HCT116 (cell line): Measurements from ENCODE around the gene DNM1L. TPM values are rescaled to one million over a fixed set of nuclear protein-coding genes. Genes with fewer than 3 reads are reported as not detected.

ENCODE experiments used
- ATAC-seq: fragments of 200-7000 bp; cut with Tn5 transposase; 2 replicates; pipeline ENCODE4 v1.9.1; 2020; ENCODE audit warnings: mild to moderate bottlenecking, moderate library complexity
- BruUV-seq: library from RNA; stranded (reverse); fragments of 400-500 nt; replicated peaks from 2 replicates; lab custom pipeline; 2021; lab: Mats Ljungman, UMichigan
- CTCF ChIA-PET: fragments of 300-600 bp; sonication (Branson Sonifier 250); formaldehyde crosslinking; loops from one replicate; lab custom pipeline; 2021; ENCODE audit warnings: antibody characterized with exemption; lab: Charles Lee
- POLR2A ChIA-PET: fragments of 300-600, 350-600 bp; sonication (Branson Sonifier 250); formaldehyde crosslinking; loops from one replicate; lab custom pipeline; 2021; ENCODE audit warnings: antibody characterized with exemption; lab: Charles Lee
- RAD21 ChIA-PET, 2 experiments: fragments of 300-600 bp; sonication (Branson Sonifier 250); formaldehyde crosslinking; loops; one replicate each; lab custom pipeline; 2023; ENCODE audit warnings: low total read pairs in 2 of 2; ENCODE audit not compliant: uncharacterized antibody in 2 of 2, unreplicated experiment in 2 of 2, low non-redundant PET in 1 of 2; lab: Charles Lee
- DNase-seq: peaks from one replicate; pipeline ENCODE4 v3.0.0-alpha.2; 2010; ENCODE audit warnings: low read depth, low spot score
- H2AFZ ChIP-seq: fragments of 200-600 bp; shearing (Covaris generic), sonication (generic); 2 replicates; pipeline ENCODE4 v1.6.1; 2017; ENCODE audit warnings: low read depth, mixed run types, mixed read lengths, antibody characterized with exemption, low read length; ENCODE audit not compliant: poor library complexity, severe bottlenecking
- H3K27ac ChIP-seq: 2 replicates; pipeline ENCODE4 v1.5.1; 2012; ENCODE audit warnings: low read depth, low read length
- H3K27me3 ChIP-seq: fragments of 200-600 bp; sonication (generic); 2 replicates; pipeline ENCODE4 v1.6.1; 2016; ENCODE audit warnings: mixed run types, low read length, mixed read lengths; ENCODE audit not compliant: insufficient read depth
- H3K36me3 ChIP-seq, 2 experiments: fragments of 200-500 bp in 1 of 2; fragments of 200-600 bp in 1 of 2; sonication (Bioruptor generic) in 1 of 2; sonication (generic) in 1 of 2; 2 replicates each; pipeline versions ENCODE4 v1.5.1 to v1.6.1; 2014 to 2016; ENCODE audit warnings: low read length in 2 of 2, inconsistent platforms in 1 of 2, mixed read lengths in 1 of 2, mixed run types in 1 of 2; ENCODE audit not compliant: insufficient read depth in 2 of 2, control insufficient read depth in 1 of 2
- H3K4me1 ChIP-seq, 2 experiments: fragments of 200-600 bp in 1 of 2; sonication (generic) in 1 of 2; 2 replicates each; pipeline versions ENCODE4 v1.5.1 to v1.6.1; 2012 to 2017; ENCODE audit warnings: low read length in 2 of 2, inconsistent platforms in 1 of 2, mild to moderate bottlenecking in 1 of 2, mixed read lengths in 1 of 2, mixed run types in 1 of 2, moderate library complexity in 1 of 2; ENCODE audit not compliant: insufficient read depth in 2 of 2, control insufficient read depth in 1 of 2
- H3K4me2 ChIP-seq: fragments of 200-600 bp; sonication (generic); 2 replicates; pipeline ENCODE4 v1.6.1; 2017; ENCODE audit warnings: mixed run types, low read length, mixed read lengths
- H3K4me3 ChIP-seq, 2 experiments: fragments of 200-600 bp in 1 of 2; sonication (generic) in 1 of 2; replicated peaks in 1 of 2; 2 replicates each; pipeline ENCODE4 v1.5.1; 2011 to 2016; ENCODE audit warnings: low read length in 2 of 2, control low read depth in 1 of 2, low read depth in 1 of 2, mild to moderate bottlenecking in 1 of 2, mixed read lengths in 1 of 2, mixed run types in 1 of 2
- H3K79me2 ChIP-seq: fragments of 200-600 bp; sonication (generic); 2 replicates; pipeline ENCODE4 v1.6.1; 2017; ENCODE audit warnings: mild to moderate bottlenecking, mixed run types, low read length, moderate library complexity, mixed read lengths; ENCODE audit not compliant: insufficient read depth
- H3K9ac ChIP-seq: fragments of 200-600 bp; sonication (generic); 2 replicates; pipeline ENCODE4 v1.6.1; 2016; ENCODE audit warnings: low read length, mixed read lengths
- H3K9me2 ChIP-seq: fragments of 200-600 bp; sonication (generic), shearing (Covaris generic); 2 replicates; pipeline ENCODE4 v1.6.1; 2017; ENCODE audit warnings: mixed run types, mild to moderate bottlenecking, moderate library complexity; ENCODE audit not compliant: insufficient read depth
- H3K9me3 ChIP-seq, 2 experiments: fragments of 200-500 bp in 1 of 2; fragments of 200-600 bp in 1 of 2; sonication (Bioruptor generic) in 1 of 2; sonication (generic) in 1 of 2; 2 replicates each; pipeline ENCODE4 v1.6.1; 2014 to 2017; ENCODE audit warnings: low read length in 2 of 2, mixed read lengths in 2 of 2, inconsistent platforms in 1 of 2, low read depth in 1 of 2, mild to moderate bottlenecking in 1 of 2, mixed run types in 1 of 2, moderate library complexity in 1 of 2; ENCODE audit not compliant: control insufficient read depth in 1 of 2, insufficient read depth in 1 of 2
- H4K20me1 ChIP-seq: fragments of 200-600 bp; sonication (generic), shearing (Covaris generic); 2 replicates; pipeline ENCODE4 v1.6.1; 2017; ENCODE audit warnings: mixed run types, mild to moderate bottlenecking, moderate library complexity; ENCODE audit not compliant: insufficient read depth
- ATF3 ChIP-seq: IDR thresholded peaks from 2 replicates; pipeline ENCODE4 v1.6.1; 2012
- CBX3 ChIP-seq: IDR thresholded peaks from 2 replicates; pipeline ENCODE4 v1.6.1; 2012; ENCODE audit warnings: low read depth
- CTCF ChIP-seq, 3 experiments: fragments of 200-600 bp in 1 of 3; sonication (generic) in 1 of 3; IDR thresholded peaks in 2 of 3; conservative IDR thresholded peaks in 1 of 3; 2 replicates each; pipeline ENCODE4 v1.5.1; 2012 to 2017; ENCODE audit warnings: low read depth in 2 of 3, low read length in 2 of 3, antibody characterized with exemption in 1 of 3, borderline replicate concordance in 1 of 3, control low read depth in 1 of 3, mild to moderate bottlenecking in 1 of 3, mixed read lengths in 1 of 3, mixed run types in 1 of 3, moderate library complexity in 1 of 3; ENCODE audit not compliant: insufficient read depth in 1 of 3
- EGR1 ChIP-seq: IDR thresholded peaks from 2 replicates; pipeline ENCODE4 v1.6.1; 2012; ENCODE audit warnings: low read depth
- EZH2phosphoT487 ChIP-seq: fragments of 200-600 bp; IDR thresholded peaks from 2 replicates; pipeline ENCODE4 v1.6.1; 2018; ENCODE audit warnings: antibody characterized with exemption, borderline replicate concordance
- FOSL1 ChIP-seq: IDR thresholded peaks from 2 replicates; pipeline ENCODE4 v1.6.1; 2012; ENCODE audit warnings: low read depth
- MAX ChIP-seq: IDR thresholded peaks from 2 replicates; pipeline ENCODE4 v1.6.1; 2012
- POLR2AphosphoS5 ChIP-seq: IDR thresholded peaks from 2 replicates; pipeline ENCODE4 v1.6.1; 2011; ENCODE audit warnings: mild to moderate bottlenecking, low read depth, low read length, moderate library complexity
- RAD21 ChIP-seq: IDR thresholded peaks from 2 replicates; pipeline ENCODE4 v1.6.1; 2012; ENCODE audit warnings: low read depth, mild to moderate bottlenecking
- REST ChIP-seq: IDR thresholded peaks from 2 replicates; pipeline ENCODE4 v1.6.1; 2012; ENCODE audit warnings: low read depth
- SIN3A ChIP-seq: IDR thresholded peaks from 2 replicates; pipeline ENCODE4 v1.6.1; 2012; ENCODE audit warnings: low read depth
- SP1 ChIP-seq: IDR thresholded peaks from 2 replicates; pipeline ENCODE4 v1.6.1; 2012; ENCODE audit warnings: low read depth
- SRF ChIP-seq: IDR thresholded peaks from 2 replicates; pipeline ENCODE4 v1.6.1; 2012; ENCODE audit warnings: low read depth
- TCF7L2 ChIP-seq: IDR thresholded peaks from 2 replicates; pipeline ENCODE4 v1.7.0; 2011; ENCODE audit warnings: borderline replicate concordance, inconsistent platforms; ENCODE audit not compliant: insufficient read depth, insufficient read length; ENCODE audit errors: extremely low read depth
- YY1 ChIP-seq: IDR thresholded peaks from 2 replicates; pipeline ENCODE4 v1.6.1; 2011; ENCODE audit warnings: low read length, low read depth, moderate library complexity, mild to moderate bottlenecking; ENCODE audit not compliant: insufficient replicate concordance; ENCODE audit errors: extremely low read depth
- ZBTB33 ChIP-seq: IDR thresholded peaks from 2 replicates; pipeline ENCODE4 v1.6.1; 2011; ENCODE audit warnings: mild to moderate bottlenecking, low read length, moderate library complexity; ENCODE audit not compliant: insufficient replicate concordance; ENCODE audit errors: extremely low read depth
- ZFX ChIP-seq: fragments of 450-650 bp; IDR thresholded peaks from 2 replicates; pipeline ENCODE4 v1.6.1; 2017
- intact Hi-C: fragments of 100-400 bp; cut with micrococcal nuclease; formaldehyde crosslinking; loops from 2 replicates; pipeline ENCODE4 v1.10.0; 2022
- total RNA-seq: library from RNA; stranded (reverse); gene quantifications from one replicate; pipeline ENCODE4 v1.2.1, GENCODE V29; 2021; ENCODE audit not compliant: unreplicated experiment

Gene DNM1L
- total RNA-seq, 1 experiment from 2014 or later: 69.7 TPM

GRCh38 chr12:32761716-32762115 is 82.6 kb downstream of the DNM1L start:
- ChIA-PET CTCF (no interaction called here), POLR2A (no interaction called here), RAD21 (no interaction called here)
- no peaks in the 10 kb centered on the region for H3K9me2 ChIP-seq
- H3K27ac ChIP-seq: no peak overlapping the region
- no peak overlapping the region for H3K4me3 ChIP-seq
- no TSS peak for BruUV-seq
- H3K36me3 ChIP-seq: no peaks in the 10 kb centered on the region
- H2AFZ ChIP-seq: no peak overlapping the region
- intact Hi-C loops: no loop called here
- H3K4me1 ChIP-seq: no peaks in the 10 kb centered on the region
- TF ChIP-seq YY1 (no peak), ZFX (no peak), EGR1 (no peak), ZBTB33 (no peak), REST (no peak), TCF7L2 (no peak), SRF (no peak), FOSL1 (no peak), EZH2phosphoT487 (no peak), CTCF (IDR thresholded peaks at IDR 0.05 in 2 of 3, conservative IDR thresholded peaks at IDR 0.05 in 1 of 3; ENCODE audit: borderline replicate concordance in 1 of 3, insufficient read depth in 1 of 3, low read depth in 2 of 3, low read length in 2 of 3) (no peak), SP1 (no peak), ATF3 (no peak), POLR2AphosphoS5 (no peak), RAD21 (no peak), CBX3 (no peak), MAX (no peak), SIN3A (no peak)
- H4K20me1 ChIP-seq: no peaks in the 10 kb centered on the region
- H3K4me2 ChIP-seq: no peak overlapping the region
- no peaks in the 10 kb centered on the region for H3K9me3 ChIP-seq
- ATAC-seq (no peak), DNase-seq (no peak)
- no peaks in the 10 kb centered on the region for H3K79me2 ChIP-seq
- no peak overlapping the region for H3K9ac ChIP-seq
- H3K27me3 ChIP-seq: no peaks in the 10 kb centered on the region
